HEK293T (cell line): Measurements from ENCODE around the gene HNRNPF.

Source experiments
- BHLHE40 ChIP-seq: fragments of 450-650 bp; IDR thresholded peaks from 2 replicates; pipeline ENCODE4 v1.6.1; 2016; ENCODE audit warnings: mild to moderate bottlenecking, moderate library complexity, borderline replicate concordance
- L3MBTL2 ChIP-seq: fragments of 450-650 bp; conservative IDR thresholded peaks from 2 replicates; pipeline ENCODE4 v1.6.1; 2016; ENCODE audit warnings: mild to moderate bottlenecking
- LEF1 ChIP-seq: fragments of 450-650 bp; IDR thresholded peaks from 2 replicates; pipeline ENCODE4 v1.6.1; 2017; ENCODE audit warnings: mild to moderate bottlenecking, borderline replicate concordance
- SP1 ChIP-seq: fragments of 450-650 bp; IDR thresholded peaks from 2 replicates; pipeline ENCODE4 v1.6.1; 2017
- SUZ12 ChIP-seq: fragments of 450-650 bp; IDR thresholded peaks from 2 replicates; pipeline ENCODE4 v1.6.1; 2016; ENCODE audit warnings: mild to moderate bottlenecking
- TARDBP ChIP-seq: fragments of 450-650 bp; IDR thresholded peaks from 2 replicates; pipeline ENCODE4 v1.6.1; 2016

GRCh38 chr10:43351301-43351700 is 57.7 kb downstream of the HNRNPF start:
- TF ChIP-seq BHLHE40 (no peak), L3MBTL2 (no peak), LEF1 (no peak), TARDBP (no peak), SUZ12 (no peak), SP1 (no peak)
